Stimulated activated CD8-positive, alpha-beta memory T cell treated with anti-CD3 and anti-CD28 coated beads, Interleukin-4, amount 100 ng/mL, for 48 hours (primary cell): ENCODE data around the gene MAPK11.

ENCODE experiments used
- DNase-seq: peaks from one replicate; pipeline ENCODE4 v3.0.0-alpha.2; 2020

MAPK11 gene

GRCh38 chr22:50260434-50260800, 9.8 kb downstream of the MAPK11 start:
- DNase-seq, result no peak

DNA sequence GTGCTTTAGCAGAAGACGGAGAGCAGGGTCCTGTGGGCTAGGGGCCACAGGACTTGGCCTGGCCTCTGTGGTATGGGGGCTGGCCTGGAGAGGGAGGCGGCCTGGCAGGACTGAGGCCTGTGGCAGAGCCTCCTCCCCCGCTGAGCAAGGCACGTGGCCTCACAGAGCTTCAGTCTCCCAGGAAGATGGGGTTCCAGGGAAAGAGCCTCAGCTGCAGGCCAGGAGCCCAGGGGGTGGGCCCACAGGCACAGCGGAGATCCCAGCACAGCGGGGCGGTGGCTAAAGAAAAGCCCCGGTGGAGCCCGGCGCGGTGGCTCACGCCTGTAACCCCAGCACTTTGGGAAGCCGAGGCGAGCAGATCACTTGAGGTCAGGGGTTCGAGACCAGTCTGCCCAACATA, 10.9 kb downstream of the MAPK11 start:
- DNase-seq, result no peak

- no peak for DNase-seq
These were observed 11.6 kb downstream of the MAPK11 start for GRCh38 chr22:50258361-50259292.

GRCh38 chr22:50257451-50258360, 12.5 kb downstream of the MAPK11 start:
- DNase-seq, result no peak

DNA sequence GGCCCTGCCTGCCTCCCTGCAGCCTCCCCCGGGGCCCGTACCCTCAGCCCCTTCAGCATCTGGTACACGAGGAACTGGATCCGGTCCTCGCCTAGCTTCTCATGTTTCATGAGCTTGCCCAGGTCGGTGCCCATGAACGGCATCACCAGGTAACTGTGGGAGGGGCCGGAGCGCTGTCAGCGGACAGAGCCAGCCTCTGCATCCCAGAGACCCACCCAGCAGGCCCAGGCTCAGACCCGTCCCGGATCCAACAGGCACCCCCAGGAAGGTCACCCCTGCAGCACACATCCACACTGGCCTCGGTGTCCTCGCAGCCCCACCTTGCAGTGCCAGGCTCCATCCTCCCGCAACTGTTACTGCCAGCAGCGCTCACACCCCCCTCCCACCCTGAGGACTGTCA, 13.1 kb downstream of the MAPK11 start:
- DNase-seq, result no peak

GRCh38 chr22:50256258-50256862, 13.8 kb downstream of the MAPK11 start:
- DNase-seq, result no peak

GRCh38 chr22:50255607-50256006, 14.6 kb downstream of the MAPK11 start:
- DNase-seq, result no peak

DNA sequence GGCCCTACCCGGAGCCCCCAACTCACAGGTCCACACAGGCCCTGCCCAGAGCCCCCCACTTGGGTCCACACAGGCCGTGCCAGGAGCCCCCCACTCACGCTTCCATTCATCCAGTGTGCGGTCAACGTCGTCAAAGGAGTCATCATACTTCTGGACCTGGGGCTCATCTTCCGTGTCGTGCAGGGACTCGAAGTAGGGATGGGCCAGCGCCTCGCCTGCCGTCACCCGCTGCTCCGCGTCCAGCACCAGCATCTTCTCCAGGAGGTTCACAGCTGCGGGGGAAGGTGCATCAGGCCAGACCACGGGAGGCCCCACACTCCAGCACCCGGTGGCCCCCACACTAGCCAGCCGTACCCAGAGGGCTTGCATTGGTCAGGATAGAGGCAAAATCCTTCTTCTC, 15.1 kb downstream of the MAPK11 start:
- DNase-seq, result no peak

GRCh38 chr22:50253941-50254340, 16.2 kb downstream of the MAPK11 start:
- no peak for DNase-seq

DNA sequence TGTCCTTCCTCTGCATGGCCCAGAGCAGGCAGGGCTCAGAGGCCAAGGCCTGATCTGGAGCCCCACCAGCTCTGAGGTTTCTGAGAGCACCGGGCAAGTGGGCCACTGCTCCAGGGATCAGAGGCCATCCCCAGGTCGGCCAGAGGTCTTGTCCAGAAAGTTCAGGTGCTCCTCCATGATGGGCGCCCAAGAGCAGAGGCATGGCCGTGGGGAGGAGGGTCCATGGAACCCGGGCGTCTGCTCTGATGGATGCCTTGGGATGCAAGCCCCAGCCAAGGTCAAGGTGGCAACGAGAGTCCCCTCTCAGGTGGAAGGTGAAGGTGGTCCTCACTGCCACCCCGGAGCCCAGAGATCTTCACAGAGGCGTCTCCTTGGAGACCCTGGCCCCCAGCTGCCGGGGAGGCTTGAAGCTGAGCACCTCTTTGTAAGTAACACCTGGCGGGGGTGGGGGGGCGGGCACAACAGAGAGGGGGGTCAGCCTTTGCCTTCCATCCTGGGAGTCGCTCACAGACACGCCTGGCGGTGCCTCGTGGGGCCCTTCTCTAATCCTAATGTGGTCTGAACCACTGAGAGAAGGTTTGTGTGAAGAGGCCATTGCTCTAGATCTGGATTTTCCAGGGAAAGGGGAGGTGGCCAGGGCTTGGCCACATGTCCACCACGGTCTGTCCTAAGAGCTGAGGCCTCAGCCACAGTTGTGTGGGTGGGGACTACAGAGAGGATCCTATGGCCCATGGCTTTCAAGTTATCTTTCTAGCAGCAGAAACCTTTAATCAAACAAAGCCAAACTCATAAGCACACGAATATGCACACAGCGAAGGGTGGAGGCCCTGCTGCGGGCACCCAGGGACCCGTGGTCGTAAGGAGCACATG, 16.9 kb downstream of the MAPK11 start:
- DNase-seq, result no peak

DNA sequence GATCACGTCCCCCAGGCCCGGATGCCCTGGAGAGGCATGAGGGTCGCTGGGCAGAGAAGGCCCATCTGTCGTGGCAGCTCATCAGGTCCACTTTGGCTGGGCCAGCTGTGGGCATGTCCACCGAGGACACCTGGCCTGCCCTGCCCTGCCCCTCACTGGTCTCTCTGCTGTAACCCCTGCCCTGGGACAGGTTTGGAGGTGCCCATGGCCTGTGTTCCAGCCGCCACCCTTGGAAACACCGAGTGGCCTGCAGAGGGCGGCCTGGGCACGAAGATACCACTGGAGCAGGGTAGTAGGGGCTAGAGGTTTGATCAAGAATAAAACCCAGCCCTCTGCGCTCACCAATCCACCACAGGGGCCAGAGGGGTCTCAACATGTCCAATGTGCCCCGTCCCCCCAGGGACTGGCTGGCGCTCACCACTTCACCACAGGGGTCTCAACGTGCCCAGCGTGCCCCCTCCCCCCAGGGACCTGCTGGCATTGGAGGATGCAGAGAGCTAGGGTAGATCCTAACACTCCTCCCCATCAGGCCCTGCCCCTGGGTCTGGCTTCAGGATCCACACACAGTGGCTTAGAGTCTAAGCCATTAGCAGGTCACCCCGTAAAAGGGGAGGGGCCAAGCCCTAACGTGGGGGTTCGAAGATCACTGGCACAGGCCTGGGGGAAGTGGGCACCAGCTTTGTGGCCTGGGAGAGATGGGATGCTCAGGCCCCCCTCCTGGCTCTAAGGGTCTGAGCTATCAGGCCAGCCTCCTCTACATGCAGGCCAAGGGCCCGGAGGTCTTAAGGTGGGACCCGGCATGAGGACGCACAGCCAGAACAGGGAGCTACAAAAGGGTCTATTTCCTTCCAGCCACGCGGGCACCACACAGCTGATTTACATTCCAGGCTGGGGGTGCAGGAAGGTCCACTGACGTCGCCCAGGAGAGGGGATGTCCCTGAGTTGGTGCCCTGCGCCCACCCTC, 17.8 kb downstream of the MAPK11 start:
- peak; percentile 79 for DNase-seq

GRCh38 chr22:50251477-50252081, 18.6 kb downstream of the MAPK11 start:
- no peak for DNase-seq

- DNase-seq, result peak; percentile 89
These were observed 19.4 kb downstream of the MAPK11 start, which contains the start of gene HDAC10 for GRCh38 chr22:50250555-50251476. Gene HDAC10 (minus strand): TSS chr22:50251265. CDS start chr22:50251032, 233 bp downstream.

GRCh38 chr22:50250249-50250554, 20.0 kb downstream of the MAPK11 start:
- no peak for DNase-seq

GRCh38 chr22:50249341-50250248, 20.6 kb downstream of the MAPK11 start:
- DNase-seq, result no peak

GRCh38 chr22:50248196-50249081, 21.7 kb downstream of the MAPK11 start:
- DNase-seq, result no peak

DNA sequence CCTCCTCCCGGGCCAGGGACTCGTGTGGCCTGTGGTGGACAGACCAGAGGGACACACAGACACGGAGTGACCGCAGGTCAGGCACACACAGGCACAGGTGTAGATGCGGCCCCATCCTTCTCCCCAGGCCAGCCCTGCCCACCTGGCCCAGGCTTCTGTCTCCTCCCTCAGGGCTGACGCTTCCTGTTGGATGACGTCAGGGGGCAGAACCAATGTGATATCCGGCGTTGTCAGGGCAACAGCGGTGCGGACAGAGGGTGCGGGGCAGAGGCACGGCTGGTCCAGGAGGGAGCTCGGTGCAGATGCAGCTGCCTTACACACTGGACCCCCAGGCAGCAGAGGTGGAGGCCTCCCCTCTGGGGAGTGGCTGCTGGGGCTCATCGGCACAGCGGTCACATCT, 22.4 kb downstream of the MAPK11 start:
- DNase-seq, result no peak
